Measurements from ENCODE around the gene HIPK3.

Gene HIPK3

GRCh38 chr11:33399421-33399820, 142.2 kb downstream of the HIPK3 start:
- DNase-seq: no peak

- DNase-seq: no peak
Measured at GRCh38 chr11:33402066-33402465, 144.9 kb downstream of the HIPK3 start.

- DNase-seq: no peak
Measured at GRCh38 chr11:33403344-33403743, 146.2 kb downstream of the HIPK3 start.

- no peak for DNase-seq
Measured at GRCh38 chr11:33405834-33406602, 148.8 kb downstream of the HIPK3 start.

Data from SHP77 (cell line).